ENCODE measurements around the gene SPARCL1. TPM values are rescaled to one million over a fixed set of nuclear protein-coding genes. Genes with fewer than 3 reads are reported as not detected.
"Not testable (repeated sequence)": the region's sequence is repeated elsewhere in the genome, so short reads cannot be mapped to it uniquely, and the experiment has no call there.

Gene SPARCL1
- total RNA-seq, 2 experiments from 2014 or later, result not detected

DNA sequence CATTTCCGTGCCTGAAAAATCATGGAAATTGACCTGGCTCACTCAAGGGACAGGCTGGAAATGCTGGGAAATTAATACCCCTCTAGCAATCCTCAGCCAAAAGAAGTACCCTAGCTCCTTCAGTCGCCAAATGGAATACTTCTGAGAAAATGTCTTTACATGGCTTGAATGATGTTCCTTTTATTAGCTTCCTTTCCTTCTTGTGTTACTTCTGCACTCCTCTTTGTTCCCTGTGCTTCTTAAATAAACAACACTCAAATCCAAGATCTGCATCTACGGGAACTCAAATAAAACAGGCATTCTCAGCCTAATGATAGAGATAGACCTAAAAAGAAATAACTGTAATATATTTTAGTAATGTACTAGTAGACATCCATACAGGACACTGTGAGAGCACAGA lies 36.1 kb downstream of the SPARCL1 start:
- no peaks in the 10 kb centered on the region for H4K20me1 ChIP-seq (ENCODE audit: insufficient read depth, low read length)
- H3K36me3 ChIP-seq (ENCODE audit: insufficient read depth, low read length), result no peaks in the 10 kb centered on the region
- H3K4me3 ChIP-seq (ENCODE audit: low read depth, low read length, poor library complexity, severe bottlenecking), result no peak overlapping the region
- H3K27ac ChIP-seq (ENCODE audit: low read depth, low read length, poor library complexity, severe bottlenecking), result no peak overlapping the region
- H3K9me2 ChIP-seq (ENCODE audit: insufficient read depth, low read length), result no peaks in the 10 kb centered on the region
- H3K79me2 ChIP-seq (ENCODE audit: insufficient read depth, low read depth, low read length), result no peaks in the 10 kb centered on the region
- BruUV-seq (replicated peaks), result no TSS peak
- H3K9me3 ChIP-seq (ENCODE audit: low read length), result no peaks in the 10 kb centered on the region
- TF ChIP-seq EZH2phosphoT487 (IDR thresholded peaks at IDR 0.05; ENCODE audit: borderline replicate concordance, low read depth, low read length), result no peak
- TF ChIP-seq, protein P1, sequence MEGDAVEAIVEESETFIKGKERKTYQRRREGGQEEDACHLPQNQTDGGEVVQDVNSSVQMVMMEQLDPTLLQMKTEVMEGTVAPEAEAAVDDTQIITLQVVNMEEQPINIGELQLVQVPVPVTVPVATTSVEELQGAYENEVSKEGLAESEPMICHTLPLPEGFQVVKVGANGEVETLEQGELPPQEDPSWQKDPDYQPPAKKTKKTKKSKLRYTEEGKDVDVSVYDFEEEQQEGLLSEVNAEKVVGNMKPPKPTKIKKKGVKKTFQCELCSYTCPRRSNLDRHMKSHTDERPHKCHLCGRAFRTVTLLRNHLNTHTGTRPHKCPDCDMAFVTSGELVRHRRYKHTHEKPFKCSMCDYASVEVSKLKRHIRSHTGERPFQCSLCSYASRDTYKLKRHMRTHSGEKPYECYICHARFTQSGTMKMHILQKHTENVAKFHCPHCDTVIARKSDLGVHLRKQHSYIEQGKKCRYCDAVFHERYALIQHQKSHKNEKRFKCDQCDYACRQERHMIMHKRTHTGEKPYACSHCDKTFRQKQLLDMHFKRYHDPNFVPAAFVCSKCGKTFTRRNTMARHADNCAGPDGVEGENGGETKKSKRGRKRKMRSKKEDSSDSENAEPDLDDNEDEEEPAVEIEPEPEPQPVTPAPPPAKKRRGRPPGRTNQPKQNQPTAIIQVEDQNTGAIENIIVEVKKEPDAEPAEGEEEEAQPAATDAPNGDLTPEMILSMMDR (conservative IDR thresholded peaks at IDR 0.05; ENCODE audit: low read length), result no peak
- H3K4me1 ChIP-seq (ENCODE audit: insufficient read depth, low read length, poor library complexity, severe bottlenecking), result no peaks in the 10 kb centered on the region
- no peak for DNase-seq (ENCODE audit: low spot score)
- H2AFZ ChIP-seq (ENCODE audit: low read length), result no peak overlapping the region
- POLR2A ChIA-PET, result no interaction called here
- CTCF ChIA-PET (ENCODE audit: unreplicated experiment), result no interaction called here
- no peak overlapping the region for H3K4me2 ChIP-seq (ENCODE audit: low read length)
- intact Hi-C loops (cut with micrococcal nuclease; ENCODE audit: unreplicated experiment), result no loop called here

DNA sequence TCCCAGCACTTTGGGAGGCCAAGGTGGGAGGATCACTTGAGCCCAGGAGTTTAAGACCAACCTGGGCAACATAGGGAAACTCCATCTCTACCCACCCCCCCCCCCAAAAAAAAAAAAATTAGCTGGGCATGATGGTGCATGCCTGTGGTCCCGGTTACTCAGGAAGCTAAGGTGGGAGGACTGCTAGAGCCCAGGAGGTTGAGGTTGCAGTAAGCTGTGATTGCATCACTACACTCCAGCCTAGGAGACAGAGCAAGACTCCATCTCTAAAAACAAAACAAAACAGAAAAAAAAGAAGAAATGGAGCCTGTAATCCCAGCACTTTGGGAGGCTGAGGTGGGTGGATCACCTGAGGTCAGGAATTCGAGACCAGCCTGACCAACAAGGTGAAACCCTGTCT lies 37.3 kb downstream of the SPARCL1 start:
- H2AFZ ChIP-seq (ENCODE audit: low read length); H3K27ac ChIP-seq (ENCODE audit: low read depth, low read length, poor library complexity, severe bottlenecking); H3K79me2 ChIP-seq (ENCODE audit: insufficient read depth, low read depth, low read length); BruUV-seq (replicated peaks); DNase-seq (ENCODE audit: low spot score); H3K4me2 ChIP-seq (ENCODE audit: low read length); CTCF ChIA-PET (ENCODE audit: unreplicated experiment); H3K4me1 ChIP-seq (ENCODE audit: insufficient read depth, low read length, poor library complexity, severe bottlenecking); H3K4me3 ChIP-seq (ENCODE audit: low read depth, low read length, poor library complexity, severe bottlenecking); POLR2A ChIA-PET; H3K36me3 ChIP-seq (ENCODE audit: insufficient read depth, low read length); intact Hi-C loops (cut with micrococcal nuclease; ENCODE audit: unreplicated experiment); H3K9me3 ChIP-seq (ENCODE audit: low read length); H4K20me1 ChIP-seq (ENCODE audit: insufficient read depth, low read length); H3K9me2 ChIP-seq (ENCODE audit: insufficient read depth, low read length): not testable (repeated sequence)

DNA sequence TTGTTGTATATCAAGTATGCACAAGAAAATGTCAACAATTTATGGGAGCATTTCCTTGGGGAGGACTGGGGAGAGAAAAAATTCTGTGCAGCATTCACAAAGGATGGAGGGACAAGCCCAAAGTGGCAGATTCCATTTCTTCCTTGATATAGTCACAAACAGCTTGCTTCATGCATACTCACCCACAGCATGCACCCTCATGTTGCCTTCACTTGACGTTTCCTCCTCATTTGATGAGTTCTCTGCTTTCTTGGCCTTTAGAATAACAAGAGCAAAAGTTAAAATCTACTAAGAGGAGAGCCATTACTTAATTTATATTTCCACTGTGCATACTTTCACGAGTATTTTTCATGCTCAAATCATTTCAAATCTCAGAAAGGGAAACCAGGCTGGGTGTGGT lies 37.7 kb downstream of the SPARCL1 start:
- no peak overlapping the region for H3K27ac ChIP-seq (ENCODE audit: low read depth, low read length, poor library complexity, severe bottlenecking)
- BruUV-seq (replicated peaks), result no TSS peak
- ChIA-PET POLR2A (no interaction called here), CTCF (ENCODE audit: unreplicated experiment) (no interaction called here)
- DNase-seq (ENCODE audit: low spot score), result no peak
- H3K4me3 ChIP-seq (ENCODE audit: low read depth, low read length, poor library complexity, severe bottlenecking), result no peak overlapping the region
- no peaks in the 10 kb centered on the region for H3K9me3 ChIP-seq (ENCODE audit: low read length)
- no peaks in the 10 kb centered on the region for H3K36me3 ChIP-seq (ENCODE audit: insufficient read depth, low read length)
- TF ChIP-seq, protein P1 (conservative IDR thresholded peaks at IDR 0.05; ENCODE audit: low read length), result no peak
- no peak for TF ChIP-seq EZH2phosphoT487 (IDR thresholded peaks at IDR 0.05; ENCODE audit: borderline replicate concordance, low read depth, low read length)
- intact Hi-C loops (cut with micrococcal nuclease; ENCODE audit: unreplicated experiment), result no loop called here
- H2AFZ ChIP-seq (ENCODE audit: low read length), result no peak overlapping the region
- H4K20me1 ChIP-seq (ENCODE audit: insufficient read depth, low read length), result no peaks in the 10 kb centered on the region
- no peak overlapping the region for H3K4me2 ChIP-seq (ENCODE audit: low read length)
- no peaks in the 10 kb centered on the region for H3K79me2 ChIP-seq (ENCODE audit: insufficient read depth, low read depth, low read length)
- no peaks in the 10 kb centered on the region for H3K9me2 ChIP-seq (ENCODE audit: insufficient read depth, low read length)
- H3K4me1 ChIP-seq (ENCODE audit: insufficient read depth, low read length, poor library complexity, severe bottlenecking), result no peaks in the 10 kb centered on the region

Measured in OCI-LY7 (cell line).